GM18909 (cell line): Measurements from ENCODE around the gene GALR3.

Experiments
- ATAC-seq: cut with Tn5 transposase; IDR thresholded peaks from one replicate; pipeline ENCODE4 v1.9.1; 2021; ENCODE audit warnings: mild to moderate bottlenecking; ENCODE audit not compliant: unreplicated experiment, poor library complexity

The GALR3 gene

GRCh38 chr22:37802310-37803194 lies 20.6 kb upstream of the GALR3 start:
- ATAC-seq: no peak

GRCh38 chr22:37803195-37803638 lies 20.0 kb upstream of the GALR3 start:
- ATAC-seq: no peak

GRCh38 chr22:37803639-37804351 lies 19.4 kb upstream of the GALR3 start:
- no peak for ATAC-seq

GRCh38 chr22:37804352-37804880 lies 18.8 kb upstream of the GALR3 start:
- ATAC-seq: no peak

GRCh38 chr22:37804881-37805809 lies 18.0 kb upstream of the GALR3 start:
- ATAC-seq: no peak

GRCh38 chr22:37805810-37806277 lies 17.3 kb upstream of the GALR3 start:
- ATAC-seq: no peak

GRCh38 chr22:37806409-37807333 lies 16.5 kb upstream of the GALR3 start:
- ATAC-seq: no peak

- peak; percentile 86 for ATAC-seq
These were observed 15.5 kb upstream of the GALR3 start, which contains the start of gene GCAT for GRCh38 chr22:37807410-37808293. Gene GCAT (plus strand): TSS chr22:37807934. CDS start chr22:37807968, 34 bp downstream.

GRCh38 chr22:37808294-37808657 lies 14.9 kb upstream of the GALR3 start:
- no peak for ATAC-seq

- ATAC-seq: no peak
These were observed 13.4 kb upstream of the GALR3 start for GRCh38 chr22:37809672-37810333.

- ATAC-seq: no peak
These were observed 11.3 kb upstream of the GALR3 start for GRCh38 chr22:37811867-37812266.

GRCh38 chr22:37812869-37813678 lies 10.1 kb upstream of the GALR3 start:
- no peak for ATAC-seq

- ATAC-seq: no peak
These were observed 7.6 kb upstream of the GALR3 start for GRCh38 chr22:37815593-37815992.

- no peak for ATAC-seq
These were observed 6.5 kb upstream of the GALR3 start for GRCh38 chr22:37816543-37817180.

GRCh38 chr22:37817705-37818408 lies 5.3 kb upstream of the GALR3 start:
- ATAC-seq: no peak
